K562 (cell line): ENCODE measurements around the gene SLC2A6. TPM values are rescaled to one million over a fixed set of nuclear protein-coding genes. Genes with fewer than 3 reads are reported as not detected.

ENCODE experiments used
- BDP1 ChIP-seq: IDR thresholded peaks from 3 replicates; pipeline ENCODE4 v1.6.1; 2011; ENCODE audit not compliant: insufficient read length, insufficient read depth
- CREM ChIP-seq: IDR thresholded peaks from 2 replicates; pipeline ENCODE4 v1.6.1; 2014; ENCODE audit warnings: antibody characterized with exemption, low read depth
- CTCF ChIP-seq, 3 experiments: IDR thresholded peaks in 2 of 3; conservative IDR thresholded peaks in 1 of 3; 2 replicates each; pipeline ENCODE4 v1.5.1; 2011 to 2012; ENCODE audit warnings: low read length in 3 of 3, mild to moderate bottlenecking in 3 of 3, control low read depth in 2 of 3, improper control_type of control experiment in 1 of 3, inconsistent platforms in 1 of 3, low read depth in 1 of 3, mixed read lengths in 1 of 3, moderate library complexity in 1 of 3; ENCODE audit not compliant: insufficient read depth in 2 of 3
- DPF2 ChIP-seq: fragments of 450-650 bp; IDR thresholded peaks from 2 replicates; pipeline ENCODE4 v1.6.1; 2016
- HMGN3 ChIP-seq: IDR thresholded peaks from 2 replicates; pipeline ENCODE4 v1.6.1; 2011; ENCODE audit warnings: borderline replicate concordance, low read depth, mild to moderate bottlenecking, mixed read lengths, low read length; ENCODE audit not compliant: insufficient read length; ENCODE audit errors: extremely low read depth
- MAZ ChIP-seq, 2 experiments: fragments of 450-650 bp in 1 of 2; sonication (generic) in 1 of 2; formaldehyde crosslinking; IDR thresholded peaks in 1 of 2; conservative IDR thresholded peaks in 1 of 2; 2 replicates each; pipeline versions ENCODE4 v1.4.0 to v1.5.0; 2020; ENCODE audit warnings: mild to moderate bottlenecking in 1 of 2, missing genetic modification reagents in 1 of 2
- MGA ChIP-seq: fragments of 450-650 bp; IDR thresholded peaks from 2 replicates; pipeline ENCODE4 v1.6.1; 2016; ENCODE audit warnings: mild to moderate bottlenecking, moderate library complexity
- MTA3 ChIP-seq: fragments of 450-650 bp; formaldehyde crosslinking; IDR thresholded peaks from 2 replicates; pipeline ENCODE4 v1.6.1; 2017; ENCODE audit warnings: mild to moderate bottlenecking, borderline replicate concordance
- MYBL2 ChIP-seq, 2 experiments: fragments of 450-650 bp in 1 of 2; sonication (generic) in 1 of 2; formaldehyde crosslinking in 1 of 2; IDR thresholded peaks; 2 replicates each; pipeline versions ENCODE4 v1.6.1 to v1.8.1; 2017 to 2022; ENCODE audit warnings: borderline replicate concordance in 1 of 2, inconsistent platforms in 1 of 2, low read depth in 1 of 2, mild to moderate bottlenecking in 1 of 2, missing genetic modification reagents in 1 of 2, moderate library complexity in 1 of 2
- ZNF124 ChIP-seq: sonication (generic); formaldehyde crosslinking; IDR thresholded peaks from 2 replicates; pipeline ENCODE4 v1.8.1; 2022; ENCODE audit warnings: missing genetic modification reagents
- ZNF395 ChIP-seq: fragments of 200-800 bp; sonication (Bioruptor generic); IDR thresholded peaks from 2 replicates; pipeline ENCODE4 v1.6.1; 2017; ENCODE audit warnings: missing genetic modification characterization, missing compliant biosample characterization
- polyA plus RNA-seq, 8 experiments: library from polyadenylated mRNA; depleted of rRNA in 4 of 8; stranded (reverse) in 5 of 8; unstranded in 3 of 8; fragments of >200 nt; fragmentation: Nextera tagmentation in 2 of 8; fragmentation: Illumina TruSeq in 1 of 8; extraction: Ambion mirVana in 2 of 8; extraction: Trizol in 1 of 8; gene quantifications; 2 replicates each; pipeline versions ENCODE4 v1.2.1 to v1.2.3, GENCODE V29; 2011 to 2014; ENCODE audit warnings: inconsistent platforms in 1 of 8, missing spikeins in 1 of 8
- total RNA-seq, 7 experiments: library from RNA; depleted of rRNA in 6 of 7; stranded (reverse); fragments of >200 nt in 6 of 7; fragmentation: Illumina TruSeq in 2 of 7; extraction: Trizol in 2 of 7; gene quantifications; 2 replicates each; pipeline versions ENCODE4 v1.2.1 to v1.2.3, GENCODE V29; 2011 to 2021; ENCODE audit warnings: low replicate concordance in 1 of 7

The SLC2A6 gene
- total and polyA plus RNA-seq, 9 of the 15 experiments (the other 6 are each of a cell fraction or from before 2014, with no cell fraction given), result 0.04 to 0.38 (median 0.09) TPM; not detected in 3

- no peak for TF ChIP-seq MGA
- no peak for TF ChIP-seq MYBL2 (IDR thresholded peaks at IDR 0.05; ENCODE audit: low read depth)
- no peak for TF ChIP-seq MYBL2 (CRISPR knock-in tag; IDR thresholded peaks at IDR 0.05; ENCODE audit: borderline replicate concordance)
- no peak for TF ChIP-seq BDP1
- no peak for TF ChIP-seq CTCF (IDR thresholded peaks at IDR 0.05 in 2 of 3, conservative IDR thresholded peaks at IDR 0.05 in 1 of 3; ENCODE audit: insufficient read depth in 2 of 3, low read depth in 1 of 3, low read length in 3 of 3)
- TF ChIP-seq ZNF395 (CRISPR knock-in tag), result peak; percentile 54; the same call in 1 of the 2 replicates
- peak; percentile 73 for TF ChIP-seq HMGN3
- TF ChIP-seq ZNF124 (CRISPR knock-in tag), result no peak
- peak; percentile 39; the same call in 1 of the 2 replicates for TF ChIP-seq MTA3
- TF ChIP-seq DPF2, result peak; percentile 60; the same call in 1 of the 2 replicates
- TF ChIP-seq MAZ (CRISPR knock-in tag; conservative IDR thresholded peaks at IDR 0.05 in 1 of 2, IDR thresholded peaks at IDR 0.05 in 1 of 2), result 0 out of 4 replicates have a peak, but pooled peaks have one; percentile 27 to 37
- TF ChIP-seq CREM, result peak; percentile 46
Observed at GRCh38 chr9:133505901-133506652, 27.2 kb upstream of the SLC2A6 start (continued).
